Inflammatory macrophage treated with lipopolysaccharide for 1 hour (primary cell): ENCODE results near the gene ACADM.
"Not testable (repeated sequence)": the region's sequence is repeated elsewhere in the genome, so short reads cannot be mapped to it uniquely, and the experiment has no call there.

Source experiments
- DNase-seq, 2 donors: peaks; one replicate each; pipeline ENCODE4 v3.0.0-alpha.2; 2020 to 2022

Gene ACADM

DNA sequence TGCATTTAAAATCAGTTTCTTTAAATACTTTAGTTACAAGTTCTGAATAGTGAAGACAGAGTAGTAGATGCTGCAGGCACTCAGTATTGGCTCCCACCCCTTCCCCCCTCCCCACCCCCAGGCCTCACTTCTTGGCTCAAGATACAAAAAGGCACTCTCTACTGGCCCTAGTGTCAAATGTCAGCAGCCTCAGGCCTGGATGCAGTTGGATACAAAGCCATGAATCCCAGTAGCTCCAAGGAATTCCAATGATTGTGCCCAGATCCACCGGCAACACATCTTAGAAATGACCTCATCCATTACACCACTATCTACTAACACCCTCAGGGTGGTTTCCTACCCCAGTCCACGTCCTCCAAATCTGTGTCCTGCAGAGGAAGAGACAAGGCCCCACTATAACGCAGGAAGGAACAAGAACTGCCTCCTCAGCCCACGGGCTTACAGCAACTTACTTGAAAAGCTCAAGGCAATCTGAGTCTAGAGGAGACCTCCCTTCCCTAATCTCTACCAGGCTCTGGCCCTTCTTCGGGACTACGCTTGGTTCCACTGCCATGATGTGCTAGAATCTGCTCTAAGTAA, 17.6 kb downstream of the ACADM start:
- DNase-seq, result peak in 1 of 2 donors; percentile 53

DNA sequence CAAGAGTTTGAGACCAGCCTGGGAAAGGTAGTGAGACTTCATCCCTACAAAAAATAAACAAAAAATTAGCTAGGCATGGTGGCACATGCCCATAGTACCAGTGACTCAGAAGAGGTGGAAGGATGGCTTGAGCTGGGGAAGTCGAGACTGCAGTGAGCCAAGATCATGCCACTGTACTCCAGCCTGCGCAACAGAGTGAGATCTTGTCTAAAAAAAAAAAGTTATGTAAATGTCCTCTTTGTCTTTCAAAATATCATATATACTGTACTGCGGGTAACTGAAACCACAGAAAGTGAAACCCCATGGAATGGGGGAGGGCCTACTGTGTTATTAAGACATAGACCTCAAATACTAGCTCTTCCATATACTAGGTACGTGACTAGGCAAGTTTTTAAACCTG, 20.8 kb downstream of the ACADM start:
- peak; percentile 56 to 82 for DNase-seq

- DNase-seq, result not testable (repeated sequence)
Observed at GRCh38 chr1:75757210-75757609, 32.7 kb downstream of the ACADM start.

GRCh38 chr1:75758543-75758942, 34.0 kb downstream of the ACADM start:
- not testable (repeated sequence) for DNase-seq

DNA sequence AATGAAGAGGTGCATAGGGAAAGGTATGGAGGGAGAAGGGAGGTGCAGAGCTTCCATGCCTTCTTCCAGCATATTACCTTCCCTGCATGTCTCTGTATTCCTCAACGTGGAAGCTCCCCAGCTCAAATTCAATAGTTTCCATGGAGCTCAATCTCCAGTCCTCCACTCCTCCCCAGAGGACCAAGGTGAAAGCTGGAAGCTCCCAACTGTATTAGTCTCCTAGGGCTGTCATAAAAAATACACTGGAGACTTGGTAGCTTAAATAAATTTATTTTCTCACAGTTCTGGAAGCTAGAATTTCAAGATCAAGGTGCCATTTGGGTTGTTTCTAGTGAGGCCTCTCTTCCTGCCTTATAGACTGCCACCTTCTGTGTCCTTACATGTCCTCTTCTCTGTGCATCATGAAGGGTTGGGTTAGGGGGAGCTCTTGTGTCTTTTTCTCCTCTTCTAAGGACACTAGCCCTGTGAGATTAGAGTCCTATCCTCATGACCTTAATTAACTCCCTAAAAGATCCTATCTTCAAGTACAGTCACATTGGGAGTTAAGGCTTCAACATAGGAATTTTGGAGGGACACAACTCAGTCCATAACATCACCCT, 39.6 kb downstream of the ACADM start:
- no peak for DNase-seq

DNA sequence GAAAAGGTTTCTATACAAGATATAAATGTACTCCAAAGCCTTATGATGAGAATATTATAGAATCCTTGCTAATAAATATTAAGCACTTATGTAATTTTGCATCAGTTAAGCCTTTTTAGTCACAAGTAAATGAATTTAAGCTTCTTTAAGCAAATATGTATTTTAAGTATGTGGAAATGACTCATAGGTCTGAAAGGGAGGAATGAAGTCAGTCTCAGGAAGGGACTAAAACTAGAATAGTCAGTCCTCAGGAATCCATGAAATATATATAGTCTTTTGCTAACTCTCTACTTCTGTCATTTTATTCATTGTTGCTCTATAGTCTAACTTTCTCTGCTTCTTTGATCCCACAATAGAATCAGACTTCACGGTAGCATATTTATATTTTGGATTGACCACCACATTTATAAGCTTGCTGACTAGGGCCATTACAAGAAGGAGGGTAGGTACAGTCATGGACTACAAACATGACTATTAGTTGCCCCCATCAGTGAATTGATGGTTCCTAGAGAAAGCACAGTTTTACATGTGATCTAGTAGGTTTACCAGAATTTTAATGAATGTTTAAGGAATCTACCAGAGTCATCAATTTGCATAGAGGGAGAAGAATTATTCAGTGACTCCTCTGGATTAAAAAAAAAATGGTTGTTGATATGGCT, 41.3 kb downstream of the ACADM start:
- DNase-seq, result no peak

DNA sequence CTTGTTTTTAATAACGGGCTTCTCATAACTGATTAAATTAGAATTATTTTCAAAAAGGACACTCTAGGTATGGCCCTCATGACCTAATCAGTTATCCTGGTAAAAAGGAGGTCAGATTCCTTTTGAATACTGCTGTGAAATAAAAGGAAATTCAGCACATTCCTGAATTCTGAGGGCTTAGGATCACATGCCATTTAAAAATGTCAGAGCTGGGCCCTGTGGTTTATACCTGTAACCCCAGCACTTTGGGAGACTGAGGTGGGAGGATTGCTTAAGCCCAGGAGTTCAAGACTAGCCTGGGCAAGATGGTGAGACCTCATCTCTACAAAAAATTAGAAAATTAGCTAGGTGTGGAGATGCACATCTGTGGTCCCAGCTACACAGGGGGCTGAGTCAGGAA, 43.5 kb downstream of the ACADM start:
- DNase-seq, result no peak

- DNase-seq, result no peak
Observed at GRCh38 chr1:75770761-75771160, 46.3 kb downstream of the ACADM start.

- no peak for DNase-seq
Observed at GRCh38 chr1:75771978-75772377, 47.5 kb downstream of the ACADM start.

- DNase-seq, result not testable (repeated sequence)
Observed at GRCh38 chr1:75777812-75778211, 53.3 kb downstream of the ACADM start.

- DNase-seq, result not testable (repeated sequence)
Observed at GRCh38 chr1:75778694-75779093, 54.2 kb downstream of the ACADM start.

DNA sequence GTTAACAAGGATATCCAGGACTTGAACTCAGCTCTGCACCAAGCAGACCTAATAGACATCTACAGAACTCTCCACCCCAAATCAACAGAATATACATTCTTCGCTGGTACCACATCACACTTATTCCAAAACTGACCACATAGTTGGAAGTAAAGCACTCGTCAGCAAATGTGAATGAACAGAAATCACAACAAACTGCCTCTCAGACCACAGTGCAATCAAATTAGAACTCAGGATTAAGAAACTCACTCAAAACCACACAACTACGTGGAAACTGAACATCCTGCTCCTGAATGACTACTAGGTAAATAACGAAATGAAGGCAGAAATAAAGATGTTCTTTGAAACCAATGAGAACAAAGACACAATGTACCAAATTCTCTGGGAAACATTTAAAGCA, 55.7 kb downstream of the ACADM start:
- not testable (repeated sequence) for DNase-seq

- DNase-seq, result not testable (repeated sequence)
Observed at GRCh38 chr1:75783920-75784319, 59.4 kb downstream of the ACADM start.

- no peak for DNase-seq
Observed at GRCh38 chr1:75785320-75785982, 60.9 kb downstream of the ACADM start.

- DNase-seq, result peak; percentile 90 to 97
Observed at GRCh38 chr1:75785983-75786853, 61.7 kb downstream of the ACADM start, which contains the start of gene RABGGTB. Gene RABGGTB (plus strand): TSS chr1:75786256. CDS start chr1:75786272, 16 bp downstream.

DNA sequence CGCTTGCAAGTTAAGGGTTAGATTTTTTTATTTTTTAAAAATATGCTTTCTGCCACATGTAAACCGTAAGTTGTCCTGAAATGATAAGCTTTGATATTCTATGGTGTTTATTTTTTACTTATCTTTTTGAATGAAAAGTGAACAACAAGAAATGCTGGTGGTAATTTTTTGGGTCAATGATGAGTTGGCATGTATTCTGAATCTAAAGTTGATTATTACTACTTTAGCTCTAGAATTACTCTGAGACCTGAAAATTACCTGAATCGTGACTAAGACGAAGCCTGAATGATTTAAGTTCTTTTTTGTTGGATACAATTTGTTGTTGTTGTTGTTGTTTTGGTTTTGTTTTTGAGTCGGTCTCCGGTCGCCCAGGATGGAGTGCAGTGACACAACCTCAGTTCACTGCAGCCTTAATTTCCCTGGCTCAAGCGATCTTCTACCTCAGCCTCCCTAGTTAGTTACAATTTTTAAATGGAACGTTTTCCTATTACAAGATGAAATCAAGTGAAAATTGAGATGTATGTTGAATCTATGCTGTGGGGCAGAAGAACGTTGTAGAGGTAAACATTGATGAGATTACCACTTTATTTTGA, 62.5 kb downstream of the ACADM start:
- DNase-seq, result no peak

GRCh38 chr1:75787524-75787923, 63.0 kb downstream of the ACADM start:
- DNase-seq, result no peak

GRCh38 chr1:75789988-75790387, 65.5 kb downstream of the ACADM start:
- DNase-seq, result no peak

- DNase-seq, result peak; percentile 3 to 15
Observed at GRCh38 chr1:75791022-75791421, 66.5 kb downstream of the ACADM start.

- DNase-seq, result no peak
Observed at GRCh38 chr1:75792091-75792490, 67.6 kb downstream of the ACADM start.

GRCh38 chr1:75794382-75794781, 69.9 kb downstream of the ACADM start:
- no peak for DNase-seq

GRCh38 chr1:75795703-75796193, 71.2 kb downstream of the ACADM start:
- DNase-seq, result no peak
